Right atrium auricular region (tissue), 2 donors: ENCODE data around the gene ETS1. TPM values are rescaled to one million over a fixed set of nuclear protein-coding genes. Genes with fewer than 3 reads are reported as not detected.

ENCODE experiments used
- DNase-seq: peaks from one replicate; pipeline ENCODE4 v3.0.0-alpha.2; 2019; ENCODE audit warnings: low spot score
- H3K27ac ChIP-seq, 2 donors: fragments of 200-600 bp; sonication (generic); 1 replicate in 1 of 2; 2 replicates in 1 of 2; pipeline ENCODE4 v1.5.1; 2016 to 2019
- H3K27me3 ChIP-seq, 2 donors: fragments of 200-600 bp; sonication (generic); one replicate each; pipeline versions ENCODE4 v1.5.1 to v1.6.0; 2017 to 2019
- H3K36me3 ChIP-seq: fragments of 200-600 bp; sonication (generic); one replicate; pipeline ENCODE4 v1.5.1; 2016
- H3K4me1 ChIP-seq, 2 donors: fragments of 200-600 bp; sonication (generic); one replicate each; pipeline versions ENCODE4 v1.5.1 to v1.6.0; 2017 to 2019
- H3K4me3 ChIP-seq, 2 donors: fragments of 200-600 bp; sonication (generic); 1 replicate in 1 of 2; 2 replicates in 1 of 2; pipeline ENCODE4 v1.5.1; 2017 to 2019; ENCODE audit warnings: mild to moderate bottlenecking in 1 of 2, moderate library complexity in 1 of 2
- H3K9me3 ChIP-seq, 2 donors: fragments of 200-600 bp; sonication (generic); one replicate each; pipeline ENCODE4 v1.5.1; 2019
- CTCF ChIP-seq, 2 donors: fragments of 200-600 bp; sonication (generic); IDR thresholded peaks; one replicate each; pipeline ENCODE4 v1.5.1; 2019; ENCODE audit warnings: antibody characterized with exemption in 2 of 2
- total RNA-seq, 2 donors: library from RNA; depleted of rRNA; stranded (reverse); fragments of >200 nt; gene quantifications; one replicate each; pipeline ENCODE4 v1.1.0, GENCODE V29; 2016

The ETS1 gene
- total RNA-seq, 2 donors from 2014 or later = 37.9 to 46.6 TPM

- Histone ChIP-seq H3K27ac (no peak overlapping the region), H3K36me3 (no peaks in the 10 kb centered on the region), H3K4me3 (no peak overlapping the region), H3K27me3 (no peaks in the 10 kb centered on the region), H3K4me1 (peaks cover 0 to 7% of the 10 kb centered on the region in 2 donors), H3K9me3 (no peaks in the 10 kb centered on the region)
- TF ChIP-seq CTCF (IDR thresholded peaks at IDR 0.05) = no peak
- DNase-seq = no peak
Observed at GRCh38 chr11:128603003-128603696, 15.8 kb upstream of the ETS1 start.

GRCh38 chr11:128599729-128600128 lies 12.4 kb upstream of the ETS1 start:
- DNase-seq = no peak
- H3K36me3 ChIP-seq = no peaks in the 10 kb centered on the region
- no peak for TF ChIP-seq CTCF (IDR thresholded peaks at IDR 0.05)
- H3K4me3 ChIP-seq = no peak overlapping the region
- no peaks in the 10 kb centered on the region for H3K27me3 ChIP-seq
- no peaks in the 10 kb centered on the region for H3K9me3 ChIP-seq
- H3K27ac ChIP-seq = no peak overlapping the region
- peaks cover 0 to 12% of the 10 kb centered on the region in 2 donors for H3K4me1 ChIP-seq

- H3K4me1 ChIP-seq = peaks cover 0 to 6% of the 10 kb centered on the region in 2 donors
- DNase-seq = no peak
- no peak overlapping the region for H3K27ac ChIP-seq
- TF ChIP-seq CTCF (IDR thresholded peaks at IDR 0.05) = no peak
- no peak overlapping the region for H3K4me3 ChIP-seq
- no peaks in the 10 kb centered on the region for H3K36me3 ChIP-seq
- no peaks in the 10 kb centered on the region for H3K9me3 ChIP-seq
- no peaks in the 10 kb centered on the region for H3K27me3 ChIP-seq
Observed at GRCh38 chr11:128598506-128599150, 11.3 kb upstream of the ETS1 start.

GRCh38 chr11:128598096-128598495 lies 10.7 kb upstream of the ETS1 start:
- H3K4me1 ChIP-seq = peaks cover 0 to 5% of the 10 kb centered on the region in 2 donors
- H3K9me3 ChIP-seq = no peaks in the 10 kb centered on the region
- DNase-seq = no peak
- no peak overlapping the region for H3K27ac ChIP-seq
- H3K36me3 ChIP-seq = no peaks in the 10 kb centered on the region
- no peak for TF ChIP-seq CTCF (IDR thresholded peaks at IDR 0.05)
- H3K4me3 ChIP-seq = no peak overlapping the region
- H3K27me3 ChIP-seq = no peaks in the 10 kb centered on the region

- no peak overlapping the region for H3K27ac ChIP-seq
- no peaks in the 10 kb centered on the region for H3K9me3 ChIP-seq
- no peak for TF ChIP-seq CTCF (IDR thresholded peaks at IDR 0.05)
- H3K4me1 ChIP-seq = peaks cover 0 to 5% of the 10 kb centered on the region in 2 donors
- DNase-seq = no peak
- H3K4me3 ChIP-seq = no peak overlapping the region
- no peaks in the 10 kb centered on the region for H3K27me3 ChIP-seq
- no peaks in the 10 kb centered on the region for H3K36me3 ChIP-seq
Observed at GRCh38 chr11:128597209-128597608, 9.9 kb upstream of the ETS1 start.
